ENCODE measurements around the gene EFEMP1. TPM values are rescaled to one million over a fixed set of nuclear protein-coding genes. Genes with fewer than 3 reads are reported as not detected.

EFEMP1 gene
- total RNA-seq, 1 experiment from 2014 or later: not detected

DNA sequence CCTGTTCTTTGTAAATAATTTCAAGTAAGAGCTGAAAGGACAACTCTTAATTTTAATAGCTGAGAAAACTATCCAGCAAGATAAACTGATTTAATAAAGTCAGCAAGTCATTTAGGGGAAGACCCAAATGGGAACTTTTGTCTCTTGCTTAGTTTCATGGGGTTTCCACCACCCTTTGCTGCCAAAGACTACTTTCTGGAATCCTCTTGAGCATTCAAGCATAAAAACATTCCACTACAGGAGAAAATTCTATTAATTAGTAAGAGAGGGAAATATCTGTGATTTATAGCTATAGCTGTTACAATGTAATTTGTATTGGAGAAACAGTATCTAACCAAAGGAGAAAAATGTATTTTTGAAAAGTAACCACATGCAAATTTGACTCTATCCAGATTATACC lies 20.6 kb downstream of the EFEMP1 start:
- Mint-ChIP-seq H3K9me3 (ENCODE audit: unreplicated experiment) (peaks cover 8% of the 10 kb centered on the region), H3K4me1 (ENCODE audit: low read depth, unreplicated experiment) (peaks cover 17% of the 10 kb centered on the region), H3K27ac (ENCODE audit: unreplicated experiment) (no peak overlapping the region), H3K27me3 (ENCODE audit: insufficient read depth, unreplicated experiment) (no peaks in the 10 kb centered on the region), H3K36me3 (ENCODE audit: insufficient read depth, unreplicated experiment) (no peaks in the 10 kb centered on the region), H3K4me3 (ENCODE audit: unreplicated experiment) (no peak overlapping the region)
- BruUV-seq (replicated peaks): no TSS peak
- Histone ChIP-seq H3K9me3 (no peaks in the 10 kb centered on the region), H3K4me1 (peaks cover 14% of the 10 kb centered on the region), H3K36me3 (ENCODE audit: control insufficient read depth, insufficient read depth, low read length) (no peaks in the 10 kb centered on the region), H3K27me3 (replicated peaks; ENCODE audit: control insufficient read depth, insufficient read depth, low read length) (no peaks in the 10 kb centered on the region), H3K4me3 (ENCODE audit: low read depth, low read length) (no peak overlapping the region)
- ChIA-PET CTCF (no interaction called here), POLR2A (no interaction called here)
- no peak for TF ChIP-seq CTCF (IDR thresholded peaks at IDR 0.05; ENCODE audit: insufficient read depth in 1 of 2, low read depth in 1 of 2, low read length in 1 of 2, severe bottlenecking in 1 of 2, unreplicated experiment in 1 of 2)
- no peak for DNase-seq
- intact Hi-C loops (cut with micrococcal nuclease; ENCODE audit: unreplicated experiment): no loop called here

DNA sequence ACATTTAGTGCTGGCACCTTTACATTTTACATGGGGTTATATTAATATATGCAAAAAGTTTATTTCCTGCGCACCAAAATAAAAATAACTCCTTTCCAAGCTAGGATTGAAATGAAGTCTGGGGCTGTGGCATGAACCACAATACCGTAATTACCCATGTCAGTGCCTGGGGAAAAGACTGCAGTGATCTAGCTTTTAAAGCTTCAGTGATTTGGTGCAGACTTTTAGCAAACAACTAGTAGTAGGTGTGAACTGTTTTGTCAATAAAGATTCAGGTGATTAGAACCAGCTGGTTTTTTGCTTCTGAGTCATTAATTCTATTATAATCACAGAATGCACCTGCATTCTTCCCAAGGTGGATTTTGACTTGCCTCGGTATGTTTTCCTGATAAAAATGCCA lies 21.2 kb downstream of the EFEMP1 start:
- Histone ChIP-seq H3K36me3 (ENCODE audit: control insufficient read depth, insufficient read depth, low read length) (no peaks in the 10 kb centered on the region), H3K4me3 (ENCODE audit: low read depth, low read length) (no peak overlapping the region), H3K27me3 (replicated peaks; ENCODE audit: control insufficient read depth, insufficient read depth, low read length) (no peaks in the 10 kb centered on the region), H3K4me1 (peaks cover 14% of the 10 kb centered on the region), H3K9me3 (no peaks in the 10 kb centered on the region)
- ChIA-PET CTCF (no interaction called here), POLR2A (no interaction called here)
- Mint-ChIP-seq H3K36me3 (ENCODE audit: insufficient read depth, unreplicated experiment) (no peaks in the 10 kb centered on the region), H3K27me3 (ENCODE audit: insufficient read depth, unreplicated experiment) (no peaks in the 10 kb centered on the region), H3K27ac (ENCODE audit: unreplicated experiment) (no peak overlapping the region), H3K4me1 (ENCODE audit: low read depth, unreplicated experiment) (peaks cover 17% of the 10 kb centered on the region), H3K9me3 (ENCODE audit: unreplicated experiment) (peaks cover 8% of the 10 kb centered on the region), H3K4me3 (ENCODE audit: unreplicated experiment) (no peak overlapping the region)
- no TSS peak for BruUV-seq (replicated peaks)
- intact Hi-C loops (cut with micrococcal nuclease; ENCODE audit: unreplicated experiment): no loop called here
- no peak for DNase-seq
- TF ChIP-seq CTCF (IDR thresholded peaks at IDR 0.05; ENCODE audit: insufficient read depth in 1 of 2, low read depth in 1 of 2, low read length in 1 of 2, severe bottlenecking in 1 of 2, unreplicated experiment in 1 of 2): no peak

- ChIA-PET CTCF (no interaction called here), POLR2A (no interaction called here)
- H3K9me3 Mint-ChIP-seq (ENCODE audit: unreplicated experiment): peaks cover 8% of the 10 kb centered on the region
- DNase-seq: no peak
- H3K4me1 Mint-ChIP-seq (ENCODE audit: low read depth, unreplicated experiment): peaks cover 17% of the 10 kb centered on the region
- no peak overlapping the region for H3K4me3 Mint-ChIP-seq (ENCODE audit: unreplicated experiment)
- H3K36me3 Mint-ChIP-seq (ENCODE audit: insufficient read depth, unreplicated experiment): no peaks in the 10 kb centered on the region
- no TSS peak for BruUV-seq (replicated peaks)
- Histone ChIP-seq H3K4me1 (peaks cover 14% of the 10 kb centered on the region), H3K27me3 (replicated peaks; ENCODE audit: control insufficient read depth, insufficient read depth, low read length) (no peaks in the 10 kb centered on the region), H3K4me3 (ENCODE audit: low read depth, low read length) (no peak overlapping the region), H3K36me3 (ENCODE audit: control insufficient read depth, insufficient read depth, low read length) (no peaks in the 10 kb centered on the region), H3K9me3 (no peaks in the 10 kb centered on the region)
- no peaks in the 10 kb centered on the region for H3K27me3 Mint-ChIP-seq (ENCODE audit: insufficient read depth, unreplicated experiment)
- intact Hi-C loops (cut with micrococcal nuclease; ENCODE audit: unreplicated experiment): no loop called here
- TF ChIP-seq CTCF (IDR thresholded peaks at IDR 0.05; ENCODE audit: insufficient read depth in 1 of 2, low read depth in 1 of 2, low read length in 1 of 2, severe bottlenecking in 1 of 2, unreplicated experiment in 1 of 2): no peak
- H3K27ac Mint-ChIP-seq (ENCODE audit: unreplicated experiment): no peak overlapping the region
Measured at GRCh38 chr2:55901941-55902340, 21.6 kb downstream of the EFEMP1 start.
